ENCODE data around the gene GALNT17.

GALNT17 gene

DNA sequence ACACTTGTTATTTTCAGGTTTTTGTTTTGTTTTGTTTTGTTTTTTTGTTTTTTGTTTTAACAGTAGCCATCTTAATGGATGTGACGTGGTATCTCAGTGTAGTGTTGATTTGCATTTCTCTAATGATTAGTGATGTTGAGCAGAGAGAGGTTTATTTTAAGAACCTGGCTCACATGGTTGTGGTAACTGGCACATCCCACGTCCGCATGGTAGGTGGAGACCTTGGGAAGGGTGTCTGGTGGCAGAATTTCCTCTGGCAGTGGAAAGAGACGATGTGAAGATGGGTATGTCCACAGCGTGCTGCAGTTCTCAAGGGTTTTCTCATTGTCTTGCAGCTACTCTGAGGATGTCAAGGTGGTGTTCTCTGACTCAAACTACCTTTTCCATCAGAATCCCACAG lies 252.2 kb downstream of the GALNT17 start:
- H3K79me2 ChIP-seq (ENCODE audit: low read length) = no peaks in the 10 kb centered on the region
- H3K4me1 ChIP-seq (ENCODE audit: low read length) = no peaks in the 10 kb centered on the region
- H4K20me1 ChIP-seq (ENCODE audit: insufficient read depth, low read length) = no peaks in the 10 kb centered on the region
- no peaks in the 10 kb centered on the region for H3K27me3 ChIP-seq (ENCODE audit: low read depth, low read length)
- TF ChIP-seq EZH2phosphoT487 (IDR thresholded peaks at IDR 0.05; ENCODE audit: low read depth) (no peak), CTCF (IDR thresholded peaks at IDR 0.05; ENCODE audit: low read depth, low read length) (no peak)
- H3K9me3 ChIP-seq (ENCODE audit: insufficient read depth, low read length) = no peaks in the 10 kb centered on the region
- no peak overlapping the region for H3K4me2 ChIP-seq (ENCODE audit: low read length)
- no peak overlapping the region for H3K27ac ChIP-seq (ENCODE audit: low read length)
- no peak overlapping the region for H2AFZ ChIP-seq (ENCODE audit: low read depth, low read length)
- H3K4me3 ChIP-seq (ENCODE audit: low read length) = no peak overlapping the region
- H3K9ac ChIP-seq (ENCODE audit: low read length) = no peak overlapping the region
- H3K36me3 ChIP-seq (replicated peaks; ENCODE audit: low read depth, low read length) = no peaks in the 10 kb centered on the region

DNA sequence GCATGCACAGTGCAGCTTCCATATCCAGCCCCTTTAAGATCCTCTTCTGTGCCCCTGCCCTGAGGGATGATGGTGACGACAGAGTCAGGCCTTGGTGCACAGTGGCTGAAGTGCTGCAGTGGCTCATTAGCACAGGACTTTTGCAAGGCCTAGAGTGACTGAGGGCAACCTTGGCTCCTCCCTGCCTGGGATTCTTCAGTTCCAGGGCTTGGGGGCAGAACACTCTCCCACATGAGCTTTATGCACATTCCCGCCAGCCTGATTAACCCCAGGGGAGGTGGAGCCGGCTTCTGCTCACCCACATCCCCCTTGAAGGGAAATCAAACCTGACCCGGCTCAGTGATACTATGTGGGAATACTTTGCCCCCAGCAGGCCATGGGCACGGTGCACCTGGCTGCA lies 253.4 kb downstream of the GALNT17 start:
- no peak overlapping the region for H3K9ac ChIP-seq (ENCODE audit: low read length)
- H3K79me2 ChIP-seq (ENCODE audit: low read length) = no peaks in the 10 kb centered on the region
- no peaks in the 10 kb centered on the region for H3K36me3 ChIP-seq (replicated peaks; ENCODE audit: low read depth, low read length)
- H2AFZ ChIP-seq (ENCODE audit: low read depth, low read length) = no peak overlapping the region
- no peaks in the 10 kb centered on the region for H3K9me3 ChIP-seq (ENCODE audit: insufficient read depth, low read length)
- no peaks in the 10 kb centered on the region for H3K4me1 ChIP-seq (ENCODE audit: low read length)
- TF ChIP-seq EZH2phosphoT487 (IDR thresholded peaks at IDR 0.05; ENCODE audit: low read depth) (no peak), CTCF (IDR thresholded peaks at IDR 0.05; ENCODE audit: low read depth, low read length) (no peak)
- no peak overlapping the region for H3K27ac ChIP-seq (ENCODE audit: low read length)
- no peak overlapping the region for H3K4me3 ChIP-seq (ENCODE audit: low read length)
- no peak overlapping the region for H3K4me2 ChIP-seq (ENCODE audit: low read length)
- H3K27me3 ChIP-seq (ENCODE audit: low read depth, low read length) = no peaks in the 10 kb centered on the region
- no peaks in the 10 kb centered on the region for H4K20me1 ChIP-seq (ENCODE audit: insufficient read depth, low read length)

DNA sequence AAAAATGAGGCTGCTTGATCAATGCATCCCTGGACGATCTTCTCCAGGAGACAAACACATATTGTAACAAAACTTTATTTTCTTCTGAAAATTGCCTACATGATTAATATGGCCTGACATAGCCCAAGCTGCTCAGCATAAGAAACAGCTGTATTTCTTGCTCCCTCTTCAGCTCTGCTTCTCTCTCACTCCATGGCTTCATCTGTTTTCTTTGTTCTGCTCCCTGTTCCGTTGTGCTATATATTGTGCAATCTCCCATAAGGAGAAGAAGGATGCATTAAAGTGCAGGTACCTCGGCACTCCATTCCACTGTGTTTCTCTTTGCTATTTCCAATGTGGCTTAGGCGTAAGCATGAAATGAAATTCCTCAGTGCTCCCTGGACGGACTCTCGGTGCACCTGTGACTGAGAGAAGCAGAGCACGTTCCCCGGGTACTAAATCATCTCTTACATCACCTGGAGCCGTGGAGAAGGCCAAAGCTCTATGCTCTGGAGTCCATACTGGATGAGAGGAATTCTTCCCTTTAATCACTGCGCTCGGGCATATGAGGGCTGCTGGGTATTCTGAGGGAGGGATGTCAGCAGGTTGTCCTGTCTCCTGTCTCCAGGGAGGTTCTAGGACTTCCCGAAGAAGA lies 254.3 kb downstream of the GALNT17 start:
- Histone ChIP-seq H3K4me1 (ENCODE audit: low read length) (no peaks in the 10 kb centered on the region), H3K9me3 (ENCODE audit: insufficient read depth, low read length) (no peaks in the 10 kb centered on the region), H3K9ac (ENCODE audit: low read length) (no peak overlapping the region), H2AFZ (ENCODE audit: low read depth, low read length) (no peak overlapping the region), H3K27me3 (ENCODE audit: low read depth, low read length) (no peaks in the 10 kb centered on the region), H3K4me2 (ENCODE audit: low read length) (no peak overlapping the region), H3K79me2 (ENCODE audit: low read length) (no peaks in the 10 kb centered on the region), H4K20me1 (ENCODE audit: insufficient read depth, low read length) (no peaks in the 10 kb centered on the region), H3K36me3 (replicated peaks; ENCODE audit: low read depth, low read length) (no peaks in the 10 kb centered on the region), H3K27ac (ENCODE audit: low read length) (no peak overlapping the region), H3K4me3 (ENCODE audit: low read length) (no peak overlapping the region)
- TF ChIP-seq EZH2phosphoT487 (IDR thresholded peaks at IDR 0.05; ENCODE audit: low read depth) (no peak), CTCF (IDR thresholded peaks at IDR 0.05; ENCODE audit: low read depth, low read length) (no peak)

GRCh38 chr7:71388181-71388580 lies 256.2 kb downstream of the GALNT17 start:
- no peak overlapping the region for H3K4me2 ChIP-seq (ENCODE audit: low read length)
- no peaks in the 10 kb centered on the region for H3K9me3 ChIP-seq (ENCODE audit: insufficient read depth, low read length)
- no peak for TF ChIP-seq EZH2phosphoT487 (IDR thresholded peaks at IDR 0.05; ENCODE audit: low read depth)
- TF ChIP-seq CTCF (IDR thresholded peaks at IDR 0.05; ENCODE audit: low read depth, low read length) = no peak
- no peaks in the 10 kb centered on the region for H3K4me1 ChIP-seq (ENCODE audit: low read length)
- no peaks in the 10 kb centered on the region for H3K27me3 ChIP-seq (ENCODE audit: low read depth, low read length)
- H4K20me1 ChIP-seq (ENCODE audit: insufficient read depth, low read length) = no peaks in the 10 kb centered on the region
- no peak overlapping the region for H3K4me3 ChIP-seq (ENCODE audit: low read length)
- H3K36me3 ChIP-seq (replicated peaks; ENCODE audit: low read depth, low read length) = no peaks in the 10 kb centered on the region
- no peak overlapping the region for H2AFZ ChIP-seq (ENCODE audit: low read depth, low read length)
- no peak overlapping the region for H3K27ac ChIP-seq (ENCODE audit: low read length)
- H3K79me2 ChIP-seq (ENCODE audit: low read length) = no peaks in the 10 kb centered on the region
- no peak overlapping the region for H3K9ac ChIP-seq (ENCODE audit: low read length)
